Renal cortical epithelial cell (primary cell): ENCODE results near the gene NR0B1. TPM values are rescaled to one million over a fixed set of nuclear protein-coding genes. Genes with fewer than 3 reads are reported as not detected.

Experiments used
- DNase-seq: peaks from one replicate; pipeline ENCODE4 v3.0.0-alpha.2; 2011; ENCODE audit warnings: low read depth
- total RNA-seq: library from RNA; depleted of rRNA; stranded (reverse); fragments of >200 nt; gene quantifications from 2 replicates; pipeline ENCODE4 v1.2.3, GENCODE V29; 2014

Gene NR0B1, protein sequence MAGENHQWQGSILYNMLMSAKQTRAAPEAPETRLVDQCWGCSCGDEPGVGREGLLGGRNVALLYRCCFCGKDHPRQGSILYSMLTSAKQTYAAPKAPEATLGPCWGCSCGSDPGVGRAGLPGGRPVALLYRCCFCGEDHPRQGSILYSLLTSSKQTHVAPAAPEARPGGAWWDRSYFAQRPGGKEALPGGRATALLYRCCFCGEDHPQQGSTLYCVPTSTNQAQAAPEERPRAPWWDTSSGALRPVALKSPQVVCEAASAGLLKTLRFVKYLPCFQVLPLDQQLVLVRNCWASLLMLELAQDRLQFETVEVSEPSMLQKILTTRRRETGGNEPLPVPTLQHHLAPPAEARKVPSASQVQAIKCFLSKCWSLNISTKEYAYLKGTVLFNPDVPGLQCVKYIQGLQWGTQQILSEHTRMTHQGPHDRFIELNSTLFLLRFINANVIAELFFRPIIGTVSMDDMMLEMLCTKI
- 0.10 and 0.35 TPM in 2 replicates for total RNA-seq

- DNase-seq, result no peak
Observed at GRCh38 chrX:30309139-30309571, at the start of gene NR0B1. Gene NR0B1, minus strand, starts transcription at chrX:30309390. Its CDS starts 27 bp downstream, at chrX:30309363.

DNA sequence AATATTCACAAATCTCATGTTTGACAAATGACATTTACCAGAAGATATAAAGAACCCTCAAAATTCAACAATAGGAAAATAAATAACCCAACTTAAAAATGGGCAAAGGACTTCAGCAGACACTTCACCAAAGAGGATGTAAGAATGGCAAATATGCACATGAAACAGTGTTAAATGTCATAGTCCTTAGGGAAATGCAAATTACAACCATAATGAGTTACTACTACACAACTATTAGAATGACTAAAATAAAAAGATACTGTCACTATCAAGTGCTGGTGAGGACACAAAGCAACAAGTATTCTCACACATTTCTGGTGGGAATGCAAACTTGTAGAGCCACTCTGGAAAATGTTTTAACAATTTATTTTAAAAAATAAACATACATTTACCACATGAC, 40.8 kb upstream of the NR0B1 start:
- no peak for DNase-seq

- DNase-seq, result no peak
Observed at GRCh38 chrX:30343206-30343605, 34.0 kb upstream of the NR0B1 start.

- DNase-seq, result no peak
Observed at GRCh38 chrX:30340753-30341152, 31.6 kb upstream of the NR0B1 start.

- no peak for DNase-seq
Observed at GRCh38 chrX:30327762-30328161, 18.6 kb upstream of the NR0B1 start.

DNA sequence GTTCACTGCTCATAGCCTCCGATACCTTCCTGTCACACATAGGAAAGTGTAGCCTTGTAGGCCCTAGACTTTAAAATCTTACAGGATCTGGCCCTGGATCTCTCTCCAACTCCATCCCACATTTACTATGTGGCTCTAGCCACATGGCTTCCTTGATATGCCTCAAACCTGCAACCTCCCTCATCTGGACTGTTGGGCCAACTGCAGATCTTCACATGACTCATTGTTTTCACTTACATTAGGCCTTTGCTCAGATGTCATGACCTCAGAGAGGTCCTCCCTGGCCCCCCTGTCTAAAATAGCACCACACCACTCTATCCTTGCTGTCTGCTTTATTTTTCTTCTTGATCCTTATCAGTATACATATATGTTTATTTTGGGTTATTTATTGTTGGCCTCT, 8.1 kb upstream of the NR0B1 start:
- no peak for DNase-seq

DNA sequence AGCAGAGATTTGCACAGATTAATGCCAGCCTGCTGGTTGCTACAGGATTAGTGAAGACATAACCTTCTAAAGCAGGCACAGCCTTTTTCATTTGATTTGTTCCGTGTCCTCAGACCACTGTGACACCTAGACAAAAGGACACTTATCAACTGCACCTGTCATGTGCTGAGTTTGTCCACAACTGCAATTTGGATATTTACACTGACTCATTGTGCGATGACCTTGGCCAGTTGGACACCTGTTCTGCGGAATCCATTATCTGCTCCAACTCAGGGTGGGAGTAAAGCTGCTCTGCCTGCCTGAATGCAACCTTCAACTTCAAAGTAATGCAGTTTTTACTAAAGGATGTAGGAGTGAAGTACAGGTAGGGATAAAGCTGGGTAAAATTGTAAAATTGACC, 4.1 kb upstream of the NR0B1 start:
- DNase-seq, result no peak

DNA sequence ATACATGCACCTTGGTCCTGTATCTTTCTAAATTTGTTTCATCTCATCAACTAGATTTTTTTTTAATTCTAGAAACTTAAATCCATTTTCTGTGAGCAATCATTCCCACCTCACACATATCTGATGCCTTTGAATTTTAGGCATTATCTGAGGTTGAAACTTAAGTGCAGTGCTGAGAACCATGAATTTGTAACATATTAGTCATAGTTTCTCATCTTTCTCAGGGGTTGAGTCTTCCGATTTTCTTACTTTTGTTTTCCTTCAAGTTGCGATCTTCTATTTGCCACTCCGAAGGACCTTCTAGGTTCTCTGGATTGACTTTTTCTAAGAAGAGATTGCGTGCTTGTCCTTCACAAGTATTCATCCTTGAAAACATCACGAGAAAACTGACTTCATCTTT, 3.7 kb upstream of the NR0B1 start:
- DNase-seq, result no peak

- DNase-seq, result no peak
Observed at GRCh38 chrX:30310429-30311206, 1.4 kb upstream of the NR0B1 start.

DNA sequence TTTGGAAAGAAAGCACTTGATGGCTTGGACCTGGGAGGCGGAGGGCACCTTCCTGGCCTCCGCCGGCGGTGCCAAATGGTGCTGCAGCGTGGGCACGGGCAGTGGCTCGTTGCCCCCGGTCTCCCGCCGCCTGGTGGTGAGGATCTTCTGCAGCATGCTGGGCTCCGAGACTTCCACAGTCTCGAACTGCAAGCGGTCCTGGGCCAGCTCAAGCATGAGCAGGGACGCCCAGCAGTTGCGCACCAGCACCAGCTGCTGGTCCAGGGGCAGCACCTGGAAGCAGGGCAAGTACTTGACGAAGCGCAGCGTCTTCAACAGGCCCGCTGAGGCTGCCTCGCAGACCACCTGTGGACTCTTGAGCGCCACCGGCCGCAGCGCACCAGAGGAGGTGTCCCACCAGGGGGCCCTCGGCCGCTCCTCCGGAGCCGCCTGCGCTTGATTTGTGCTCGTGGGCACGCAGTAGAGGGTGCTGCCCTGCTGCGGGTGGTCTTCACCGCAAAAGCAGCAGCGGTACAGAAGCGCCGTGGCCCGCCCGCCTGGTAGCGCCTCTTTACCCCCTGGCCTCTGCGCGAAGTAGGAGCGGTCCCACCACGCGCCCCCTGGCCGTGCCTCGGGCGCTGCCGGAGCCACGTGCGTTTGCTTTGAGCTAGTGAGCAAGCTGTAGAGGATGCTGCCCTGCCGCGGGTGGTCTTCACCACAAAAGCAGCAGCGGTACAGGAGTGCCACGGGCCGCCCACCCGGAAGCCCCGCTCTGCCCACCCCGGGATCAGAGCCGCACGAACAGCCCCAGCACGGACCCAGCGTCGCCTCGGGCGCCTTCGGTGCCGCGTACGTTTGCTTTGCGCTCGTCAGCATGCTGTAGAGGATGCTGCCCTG, 689 bp downstream of the NR0B1 start:
- DNase-seq, result peak; percentile 6

DNA sequence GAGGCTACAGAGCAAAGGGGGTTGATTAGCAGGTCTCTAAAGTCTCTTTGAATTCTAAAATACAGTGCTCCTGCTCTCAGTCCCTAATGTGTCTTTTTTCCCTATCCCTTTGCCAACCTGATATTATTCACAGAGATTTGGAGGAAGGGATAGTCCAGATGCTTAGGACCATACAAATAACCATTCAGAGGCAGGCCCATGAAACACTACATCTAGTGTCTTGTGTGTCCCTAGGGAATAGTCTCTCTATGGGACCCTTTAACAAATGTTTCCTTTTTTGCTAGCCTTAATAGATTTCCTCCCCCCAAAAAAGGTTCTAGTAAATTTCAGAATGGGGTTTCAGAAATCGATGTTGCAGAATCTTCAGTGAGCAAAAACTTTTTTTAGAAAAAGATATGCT, 1.7 kb downstream of the NR0B1 start:
- DNase-seq, result no peak

GRCh38 chrX:30304866-30305265, 4.3 kb downstream of the NR0B1 start:
- no peak for DNase-seq

DNA sequence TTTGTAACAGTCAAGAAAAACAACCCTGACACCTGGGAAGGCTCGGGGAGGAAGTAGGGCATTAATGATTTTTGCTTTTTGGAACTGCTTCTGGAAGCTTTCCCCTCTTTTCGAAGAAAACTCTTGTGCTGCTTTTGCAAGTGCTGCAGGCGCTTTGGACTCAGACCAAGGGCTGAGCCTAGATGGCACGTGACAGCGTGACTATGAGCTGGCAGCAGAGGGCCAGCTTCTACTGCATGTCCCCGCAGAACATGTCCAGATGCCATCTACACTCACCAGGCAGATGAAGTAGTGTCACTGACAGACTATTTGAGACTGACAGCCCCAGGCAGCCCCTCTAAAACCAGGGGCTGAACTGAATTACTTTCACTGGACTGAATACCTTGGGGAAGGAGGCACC, 6.2 kb downstream of the NR0B1 start:
- DNase-seq, result peak; percentile 41

DNA sequence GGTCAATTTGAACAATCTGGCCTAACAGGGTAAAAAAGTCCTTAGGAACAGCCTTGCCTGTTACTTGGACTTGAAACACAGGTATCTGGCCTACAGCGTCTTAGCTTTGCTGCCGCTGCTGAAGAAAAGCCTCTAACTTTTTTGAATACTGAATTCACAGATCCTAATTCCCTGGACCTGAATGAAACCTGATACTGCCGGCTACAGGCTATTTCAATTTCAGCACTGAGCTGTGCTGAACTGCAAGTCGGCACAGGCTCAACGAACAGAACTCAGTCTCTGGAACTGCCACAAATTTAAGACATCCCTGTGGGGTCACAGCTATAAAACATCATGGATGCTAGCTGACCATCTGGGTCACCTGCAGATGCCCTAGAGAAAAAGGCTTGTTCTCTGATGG, 7.2 kb downstream of the NR0B1 start:
- DNase-seq, result peak; percentile 40

- DNase-seq, result no peak
Observed at GRCh38 chrX:30301208-30301607, 8.0 kb downstream of the NR0B1 start.

- DNase-seq, result no peak
Observed at GRCh38 chrX:30296408-30297254, 12.6 kb downstream of the NR0B1 start.

DNA sequence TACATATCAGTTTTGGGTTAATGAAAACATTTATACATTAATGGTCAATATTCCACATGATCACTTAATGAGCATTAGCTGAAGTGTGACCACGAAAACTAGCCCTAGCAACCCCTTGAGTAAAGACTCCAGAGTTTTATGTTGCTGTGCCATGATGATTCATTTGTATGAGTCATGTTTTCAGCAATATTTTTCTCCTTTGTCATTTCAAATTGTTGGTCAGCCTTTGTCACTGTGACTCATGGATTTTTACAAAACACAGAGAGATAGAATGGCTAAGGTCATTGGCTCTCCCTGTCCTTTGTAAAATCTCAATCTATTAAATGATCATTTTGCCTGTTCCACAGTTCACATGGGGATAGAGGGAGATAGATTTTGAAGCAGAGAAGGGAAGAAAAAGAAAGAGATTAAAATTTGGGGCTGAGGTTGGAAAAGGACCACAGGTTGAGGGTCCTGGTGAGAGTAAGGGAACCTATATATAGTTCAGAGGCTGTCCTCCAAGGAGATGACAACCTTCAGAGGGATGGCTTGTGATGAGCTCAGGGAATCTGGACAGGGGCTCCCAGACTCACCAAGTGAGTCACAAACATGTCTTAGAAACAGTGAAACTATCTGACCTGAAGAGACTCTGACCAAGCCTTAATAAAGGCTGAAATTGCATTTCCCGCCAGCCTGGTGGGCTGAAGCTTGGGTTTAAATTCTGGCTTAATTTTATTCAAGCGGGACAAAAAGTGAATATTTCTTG, 25.6 kb downstream of the NR0B1 start:
- DNase-seq, result peak; percentile 97

DNA sequence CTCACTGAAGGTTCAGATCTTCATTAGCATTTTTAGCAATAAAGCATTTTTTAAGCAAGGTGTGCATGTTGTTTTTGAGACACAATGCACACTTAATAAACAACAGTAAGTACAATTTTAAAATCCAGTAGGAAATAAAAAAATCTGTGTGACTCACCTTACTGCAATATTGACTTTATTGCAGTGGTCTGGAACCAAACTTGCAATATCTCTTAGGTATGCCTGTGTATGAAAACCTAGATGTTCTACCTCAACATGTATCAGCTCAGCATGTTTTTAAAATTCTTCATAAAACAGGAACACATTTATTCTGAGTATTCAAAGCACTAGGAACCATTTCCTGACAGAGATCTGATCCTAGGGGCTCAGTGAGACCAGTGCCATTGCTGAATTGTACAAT, 26.7 kb downstream of the NR0B1 start:
- DNase-seq, result peak; percentile 43

- DNase-seq, result no peak
Observed at GRCh38 chrX:30280428-30280827, 28.8 kb downstream of the NR0B1 start.

DNA sequence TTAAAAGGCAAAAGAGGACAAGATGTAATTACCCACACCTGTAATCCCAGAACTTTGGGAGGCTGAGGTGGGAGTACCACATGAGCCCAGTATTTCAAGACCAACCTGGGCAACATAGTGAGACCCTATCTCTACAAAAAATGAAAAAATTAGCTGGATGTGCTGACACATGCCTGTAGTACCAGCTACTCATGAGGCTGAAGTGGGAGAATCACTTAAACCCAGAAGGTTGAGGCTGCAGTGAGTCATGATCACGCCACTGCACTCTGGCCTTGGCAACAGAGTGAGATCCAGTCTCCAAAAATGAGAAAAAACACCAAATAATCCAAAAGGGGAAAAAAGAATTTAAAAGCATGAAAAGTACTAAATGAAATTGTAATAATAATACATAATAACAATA, 30.8 kb downstream of the NR0B1 start:
- peak; percentile 53 for DNase-seq
